ENCODE data around the gene IL23R.

IL23R gene

DNA sequence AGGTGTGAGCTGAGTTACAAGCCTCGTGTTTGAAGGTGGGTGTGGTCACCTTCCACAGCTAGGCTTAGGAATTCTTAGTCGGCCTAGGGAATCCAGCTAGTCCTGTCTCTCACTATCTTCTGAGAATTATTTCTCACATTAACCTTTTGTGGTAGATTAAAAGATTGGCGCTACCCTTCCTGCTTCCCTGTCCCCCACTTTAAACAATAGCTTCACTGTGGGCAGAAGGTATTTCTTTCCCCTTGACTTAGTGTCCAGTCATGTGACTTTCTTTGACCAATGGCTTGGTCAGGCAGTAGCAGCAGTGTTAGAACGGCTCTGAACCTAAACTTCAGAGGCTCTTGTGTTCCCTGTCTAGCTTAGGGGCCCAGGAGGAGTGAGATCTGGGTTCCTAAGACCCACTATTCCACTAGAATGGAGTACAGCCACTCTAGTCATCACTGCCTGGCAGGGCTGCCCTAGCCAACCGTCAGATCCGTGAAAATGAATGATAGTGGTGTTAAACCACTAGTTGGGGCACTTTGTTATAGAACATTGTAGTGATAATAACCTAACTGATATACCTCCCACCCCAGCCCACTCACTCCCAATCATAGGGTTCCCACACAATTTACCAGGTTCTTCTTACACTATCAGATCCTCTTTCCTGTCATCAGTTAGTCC lies 17.6 kb upstream of the IL23R start:
- no peak for TF ChIP-seq ZNF274 (IDR thresholded peaks at IDR 0.05; ENCODE audit: low read depth, low read length)
- TF ChIP-seq YY1 (IDR thresholded peaks at IDR 0.05; ENCODE audit: insufficient read depth, insufficient read length): no peak
- no peak for TF ChIP-seq SUZ12 (IDR thresholded peaks at IDR 0.05; ENCODE audit: extremely low read depth, insufficient read depth, insufficient read length)
- Histone ChIP-seq H3K9me3 (ENCODE audit: insufficient read depth, low read length) (no peaks in the 10 kb centered on the region), H3K4me3 (ENCODE audit: insufficient read length, low read depth) (no peak overlapping the region), H3K27me3 (ENCODE audit: insufficient read depth, insufficient read length) (no peaks in the 10 kb centered on the region), H3K36me3 (ENCODE audit: insufficient read depth, insufficient read length, low read length) (no peaks in the 10 kb centered on the region), H3K9ac (ENCODE audit: insufficient read length, low read depth) (no peak overlapping the region), H3K4me1 (ENCODE audit: insufficient read depth, insufficient read length) (no peaks in the 10 kb centered on the region)
- DNase-seq (ENCODE audit: low read depth, low spot score): no peak

DNA sequence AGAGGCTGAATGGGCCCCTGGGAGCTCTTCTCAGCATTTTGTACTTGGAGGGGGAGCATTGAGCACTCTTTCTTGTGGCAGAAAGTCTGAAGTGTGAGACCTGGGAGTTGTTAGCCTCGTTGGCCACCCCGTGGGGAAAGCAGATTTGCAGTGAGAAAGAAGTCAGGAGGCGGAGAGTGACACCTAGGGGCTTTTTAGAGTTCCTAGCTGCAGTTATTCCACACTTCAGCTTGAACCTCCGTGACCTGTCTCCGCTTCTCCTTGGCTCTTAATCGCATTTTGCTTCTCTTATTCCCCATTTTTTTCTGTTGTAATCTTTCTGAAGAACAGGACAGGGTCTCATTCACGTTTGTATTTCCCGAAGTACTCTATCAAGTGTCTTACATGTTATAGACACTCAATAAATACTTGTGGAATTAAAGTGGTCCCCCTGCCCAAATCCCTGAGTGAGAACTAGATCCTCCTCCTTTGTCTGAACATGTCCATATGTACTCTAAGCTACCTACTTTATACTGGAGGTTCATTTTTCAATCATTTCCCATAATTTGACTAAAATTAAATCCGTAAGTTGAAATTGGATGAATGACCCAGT lies 17.0 kb upstream of the IL23R start:
- Histone ChIP-seq H3K4me1 (ENCODE audit: insufficient read depth, insufficient read length) (no peaks in the 10 kb centered on the region), H3K36me3 (ENCODE audit: insufficient read depth, insufficient read length, low read length) (no peaks in the 10 kb centered on the region), H3K27me3 (ENCODE audit: insufficient read depth, insufficient read length) (no peaks in the 10 kb centered on the region), H3K4me3 (ENCODE audit: insufficient read length, low read depth) (no peak overlapping the region), H3K9me3 (ENCODE audit: insufficient read depth, low read length) (no peaks in the 10 kb centered on the region), H3K9ac (ENCODE audit: insufficient read length, low read depth) (peak overlapping the region; percentile 13)
- TF ChIP-seq SUZ12 (IDR thresholded peaks at IDR 0.05; ENCODE audit: extremely low read depth, insufficient read depth, insufficient read length): no peak
- no peak for TF ChIP-seq YY1 (IDR thresholded peaks at IDR 0.05; ENCODE audit: insufficient read depth, insufficient read length)
- TF ChIP-seq ZNF274 (IDR thresholded peaks at IDR 0.05; ENCODE audit: low read depth, low read length): no peak
- peak; percentile 88 for DNase-seq (ENCODE audit: low read depth, low spot score)

GRCh38 chr1:67150931-67151330 lies 15.3 kb upstream of the IL23R start:
- no peak for TF ChIP-seq ZNF274 (IDR thresholded peaks at IDR 0.05; ENCODE audit: low read depth, low read length)
- no peak for TF ChIP-seq SUZ12 (IDR thresholded peaks at IDR 0.05; ENCODE audit: extremely low read depth, insufficient read depth, insufficient read length)
- TF ChIP-seq YY1 (IDR thresholded peaks at IDR 0.05; ENCODE audit: insufficient read depth, insufficient read length): no peak
- DNase-seq (ENCODE audit: low read depth, low spot score): no peak
- Histone ChIP-seq H3K36me3 (ENCODE audit: insufficient read depth, insufficient read length, low read length) (no peaks in the 10 kb centered on the region), H3K4me3 (ENCODE audit: insufficient read length, low read depth) (no peak overlapping the region), H3K27me3 (ENCODE audit: insufficient read depth, insufficient read length) (no peaks in the 10 kb centered on the region), H3K9ac (ENCODE audit: insufficient read length, low read depth) (no peak overlapping the region), H3K4me1 (ENCODE audit: insufficient read depth, insufficient read length) (no peaks in the 10 kb centered on the region), H3K9me3 (ENCODE audit: insufficient read depth, low read length) (no peaks in the 10 kb centered on the region)

DNA sequence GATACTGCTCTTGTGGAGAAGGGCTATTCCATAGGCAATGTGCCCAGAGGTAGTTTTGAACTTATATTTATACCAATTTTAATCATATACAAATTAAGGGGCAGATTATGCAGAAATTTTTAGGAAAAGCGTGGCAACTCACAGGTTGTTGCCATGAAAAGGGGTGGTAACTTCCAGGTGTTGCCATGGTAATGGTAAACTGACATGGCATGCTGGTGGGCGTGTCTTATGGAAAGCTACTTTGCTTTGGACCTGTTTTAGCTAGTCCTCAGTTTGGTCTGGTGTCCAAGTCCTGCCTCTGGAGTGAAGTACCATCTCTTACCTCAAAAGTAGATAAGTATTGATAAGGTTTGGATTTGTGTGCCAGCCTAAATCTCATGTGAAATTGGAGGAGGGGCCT lies 7.9 kb upstream of the IL23R start:
- H3K9me3 ChIP-seq (ENCODE audit: insufficient read depth, low read length): no peaks in the 10 kb centered on the region
- H3K4me3 ChIP-seq (ENCODE audit: insufficient read length, low read depth): no peak overlapping the region
- no peaks in the 10 kb centered on the region for H3K4me1 ChIP-seq (ENCODE audit: insufficient read depth, insufficient read length)
- H3K27me3 ChIP-seq (ENCODE audit: insufficient read depth, insufficient read length): no peaks in the 10 kb centered on the region
- H3K36me3 ChIP-seq (ENCODE audit: insufficient read depth, insufficient read length, low read length): no peaks in the 10 kb centered on the region
- TF ChIP-seq ZNF274 (IDR thresholded peaks at IDR 0.05; ENCODE audit: low read depth, low read length) (no peak), YY1 (IDR thresholded peaks at IDR 0.05; ENCODE audit: insufficient read depth, insufficient read length) (no peak), SUZ12 (IDR thresholded peaks at IDR 0.05; ENCODE audit: extremely low read depth, insufficient read depth, insufficient read length) (no peak)
- DNase-seq (ENCODE audit: low read depth, low spot score): no peak
- H3K9ac ChIP-seq (ENCODE audit: insufficient read length, low read depth): no peak overlapping the region

- H3K27me3 ChIP-seq (ENCODE audit: insufficient read depth, insufficient read length): no peaks in the 10 kb centered on the region
- no peak overlapping the region for H3K9ac ChIP-seq (ENCODE audit: insufficient read length, low read depth)
- H3K9me3 ChIP-seq (ENCODE audit: insufficient read depth, low read length): no peaks in the 10 kb centered on the region
- no peak for DNase-seq (ENCODE audit: low read depth, low spot score)
- no peaks in the 10 kb centered on the region for H3K36me3 ChIP-seq (ENCODE audit: insufficient read depth, insufficient read length, low read length)
- no peak overlapping the region for H3K4me3 ChIP-seq (ENCODE audit: insufficient read length, low read depth)
- H3K4me1 ChIP-seq (ENCODE audit: insufficient read depth, insufficient read length): no peaks in the 10 kb centered on the region
- no peak for TF ChIP-seq ZNF274 (IDR thresholded peaks at IDR 0.05; ENCODE audit: low read depth, low read length)
- no peak for TF ChIP-seq YY1 (IDR thresholded peaks at IDR 0.05; ENCODE audit: insufficient read depth, insufficient read length)
- TF ChIP-seq SUZ12 (IDR thresholded peaks at IDR 0.05; ENCODE audit: extremely low read depth, insufficient read depth, insufficient read length): no peak
Measured at GRCh38 chr1:67159233-67159632, 7.0 kb upstream of the IL23R start.

GRCh38 chr1:67162954-67163353 lies 3.3 kb upstream of the IL23R start:
- no peaks in the 10 kb centered on the region for H3K27me3 ChIP-seq (ENCODE audit: insufficient read depth, insufficient read length)
- no peak overlapping the region for H3K9ac ChIP-seq (ENCODE audit: insufficient read length, low read depth)
- no peak for DNase-seq (ENCODE audit: low read depth, low spot score)
- no peaks in the 10 kb centered on the region for H3K9me3 ChIP-seq (ENCODE audit: insufficient read depth, low read length)
- H3K4me1 ChIP-seq (ENCODE audit: insufficient read depth, insufficient read length): no peaks in the 10 kb centered on the region
- no peaks in the 10 kb centered on the region for H3K36me3 ChIP-seq (ENCODE audit: insufficient read depth, insufficient read length, low read length)
- no peak for TF ChIP-seq YY1 (IDR thresholded peaks at IDR 0.05; ENCODE audit: insufficient read depth, insufficient read length)
- no peak for TF ChIP-seq SUZ12 (IDR thresholded peaks at IDR 0.05; ENCODE audit: extremely low read depth, insufficient read depth, insufficient read length)
- no peak for TF ChIP-seq ZNF274 (IDR thresholded peaks at IDR 0.05; ENCODE audit: low read depth, low read length)
- H3K4me3 ChIP-seq (ENCODE audit: insufficient read length, low read depth): no peak overlapping the region

GRCh38 chr1:67165468-67166041 lies 699 bp upstream of the IL23R start:
- DNase-seq (ENCODE audit: low read depth, low spot score): no peak
- Histone ChIP-seq H3K4me1 (ENCODE audit: insufficient read depth, insufficient read length) (no peaks in the 10 kb centered on the region), H3K9me3 (ENCODE audit: insufficient read depth, low read length) (no peaks in the 10 kb centered on the region), H3K36me3 (ENCODE audit: insufficient read depth, insufficient read length, low read length) (no peaks in the 10 kb centered on the region), H3K27me3 (ENCODE audit: insufficient read depth, insufficient read length) (no peaks in the 10 kb centered on the region), H3K4me3 (ENCODE audit: insufficient read length, low read depth) (no peak overlapping the region), H3K9ac (ENCODE audit: insufficient read length, low read depth) (no peak overlapping the region)
- no peak for TF ChIP-seq SUZ12 (IDR thresholded peaks at IDR 0.05; ENCODE audit: extremely low read depth, insufficient read depth, insufficient read length)
- TF ChIP-seq ZNF274 (IDR thresholded peaks at IDR 0.05; ENCODE audit: low read depth, low read length): no peak

Data from NT2/D1 (cell line).